ENCODE measurements around the gene FOXI1. TPM values are rescaled to one million over a fixed set of nuclear protein-coding genes. Genes with fewer than 3 reads are reported as not detected.

FOXI1 gene
- polyA plus RNA-seq, 2 of the 4 experiments (the other 2 are of a cell fraction), result not detected

GRCh38 chr5:170136506-170136905, 30.8 kb downstream of the FOXI1 start (continued):
- TF ChIP-seq CTCF (IDR thresholded peaks at IDR 0.05) (no peak), MYC (IDR thresholded peaks at IDR 0.05; ENCODE audit: borderline replicate concordance, low read length) (no peak)

- H3K9me3 ChIP-seq, result no peaks in the 10 kb centered on the region
- FAIRE-seq (no peak), ATAC-seq (no peak), DNase-seq (ENCODE audit: low read depth in 1 of 2, low spot score in 1 of 2) (no peak)
- CTCF ChIA-PET, result interaction anchor here (1.2 to 1.5 kb wide), 2 partner anchors 38 to 46 kb away, joined by 3 read pairs; no protein-coding TSS in a partner anchor
- H3K4me2 ChIP-seq, result no peak overlapping the region
- POLR2A ChIA-PET, result no interaction called here
- peaks cover 9% of the 10 kb centered on the region; the same call in 1 of the 3 replicates for H3K4me1 ChIP-seq
- H3K4me3 ChIP-seq, result no peak overlapping the region
- H3K27ac ChIP-seq, result no peak overlapping the region
- 77% methylated on average over 2 of the region's 2 CpGs for WGBS (ENCODE audit: missing lambda C conversion rate)
- no peak for TF ChIP-seq MYC (IDR thresholded peaks at IDR 0.05; ENCODE audit: borderline replicate concordance, low read length)
- TF ChIP-seq FOSL2 (IDR thresholded peaks at IDR 0.05), result no peak
- TF ChIP-seq FOSL2 (CRISPR knock-in tag; IDR thresholded peaks at IDR 0.05), result no peak
- TF ChIP-seq POLR2A (IDR thresholded peaks at IDR 0.05; ENCODE audit: low read length), result no peak
- no peak for TF ChIP-seq E2F6 (IDR thresholded peaks at IDR 0.05; ENCODE audit: borderline replicate concordance, low read depth)
- TF ChIP-seq EP300 (IDR thresholded peaks at IDR 0.05), result no peak
- TF ChIP-seq FOXS1 (CRISPR knock-in tag; IDR thresholded peaks at IDR 0.05), result no peak
- no peak for TF ChIP-seq PHF8 (IDR thresholded peaks at IDR 0.05; ENCODE audit: borderline replicate concordance, low read depth)
- TF ChIP-seq CTCF (IDR thresholded peaks at IDR 0.05), result no peak
- TF ChIP-seq ZFP36 (IDR thresholded peaks at IDR 0.05; ENCODE audit: borderline replicate concordance, partially characterized antibody), result no peak
- no peak for TF ChIP-seq CBX8 (IDR thresholded peaks at IDR 0.05)
- TF ChIP-seq MAZ (IDR thresholded peaks at IDR 0.05; ENCODE audit: borderline replicate concordance, low read depth, low read length), result no peak
- no peak for TF ChIP-seq RARB (CRISPR knock-in tag; IDR thresholded peaks at IDR 0.05)
- no peak for TF ChIP-seq ZNF302 (CRISPR knock-in tag; IDR thresholded peaks at IDR 0.05)
- no peak for TF ChIP-seq NFE2L2 (conservative IDR thresholded peaks at IDR 0.05; ENCODE audit: low read length)
- no peak for TF ChIP-seq TP53 (CRISPR knock-in tag; IDR thresholded peaks at IDR 0.05)
- TF ChIP-seq JUNB (IDR thresholded peaks at IDR 0.05), result no peak
- TF ChIP-seq CEBPB (IDR thresholded peaks at IDR 0.05), result no peak
- TF ChIP-seq KDM5A (IDR thresholded peaks at IDR 0.05), result no peak
- TF ChIP-seq CBX2 (IDR thresholded peaks at IDR 0.05; ENCODE audit: borderline replicate concordance, low read depth), result no peak
- no peak for TF ChIP-seq HMGXB4 (CRISPR knock-in tag; IDR thresholded peaks at IDR 0.05; ENCODE audit: borderline replicate concordance)
Observed at GRCh38 chr5:170137694-170138214, 32.1 kb downstream of the FOXI1 start.

Measured in A549 (cell line).